Testis (tissue), 3 donors: ENCODE results near the gene TOLLIP. TPM values are rescaled to one million over a fixed set of nuclear protein-coding genes. Genes with fewer than 3 reads are reported as not detected.
"Not testable (repeated sequence)": the region's sequence is repeated elsewhere in the genome, so short reads cannot be mapped to it uniquely, and the experiment has no call there.

Source experiments
- DNase-seq: peaks from one replicate; pipeline ENCODE4 v3.0.0-alpha.2; 2019
- H3K27ac ChIP-seq, 2 donors: fragments of 200-600 bp; sonication (generic); one replicate each; pipeline ENCODE4 v1.5.1; 2019
- H3K27me3 ChIP-seq: fragments of 200-600 bp; sonication (generic); one replicate; pipeline ENCODE4 v1.5.1; 2019
- H3K36me3 ChIP-seq: fragments of 200-600 bp; sonication (generic); one replicate; pipeline ENCODE4 v1.5.1; 2017; ENCODE audit warnings: low read depth; ENCODE audit errors: missing control alignments
- H3K4me1 ChIP-seq: fragments of 200-600 bp; sonication (generic); one replicate; pipeline ENCODE4 v1.5.1; 2019
- H3K4me3 ChIP-seq, 2 donors: fragments of 200-600 bp; sonication (generic); one replicate each; pipeline ENCODE4 v1.5.1; 2017 to 2019
- H3K9me3 ChIP-seq: fragments of 200-600 bp; sonication (generic); one replicate; pipeline ENCODE4 v1.5.1; 2017
- POLR2A ChIP-seq: fragments of 450-650 bp; IDR thresholded peaks from one replicate; pipeline ENCODE4 v1.6.1; 2017; ENCODE audit warnings: antibody characterized with exemption, mild to moderate bottlenecking, moderate library complexity
- WGBS, 2 donors: methylation state at CpG; one replicate each; pipeline ENCODE4 v1.1.5; 2018; 5-methylcytosine and 5-hydroxymethylcytosine counted together
- intact Hi-C: fragments of 100-400 bp; cut with DNase I; formaldehyde crosslinking; loops from one replicate; pipeline ENCODE4 v1.15.1; 2023; ENCODE audit warnings: low total_unique reads
- polyA plus RNA-seq: library from polyadenylated mRNA; stranded (reverse); fragments of 350-450 nt; fragmentation: Illumina TruSeq; extraction: RNeasy Lipid Tissue Mini Kit (QIAGEN cat#74804); gene quantifications from one replicate; pipeline ENCODE4 v1.2.3, GENCODE V29; 2014; ENCODE audit warnings: low read depth, low replicate concordance; ENCODE audit not compliant: insufficient read depth
- total RNA-seq, 2 donors: library from RNA; depleted of rRNA; stranded (reverse); fragments of >200 nt; gene quantifications; one replicate each; pipeline ENCODE4 v1.2.3, GENCODE V29; 2016
- TF ChIP-seq, protein P1 (sequence below), 3 experiments: fragments of 450-650 bp in 2 of 3; fragments of 200-600 bp in 1 of 3; sonication (generic) in 1 of 3; IDR thresholded peaks; one replicate each; pipeline ENCODE4 v1.5.1; 2016 to 2019; ENCODE audit warnings: antibody characterized with exemption in 3 of 3, mild to moderate bottlenecking in 2 of 3, moderate library complexity in 1 of 3

TOLLIP gene
- total and polyA plus RNA-seq, 3 donors from 2014 or later, result 185 to 220 (median 197) TPM

- Histone ChIP-seq H3K4me1 (peaks cover 16% of the 10 kb centered on the region), H3K27ac (peak overlapping the region; percentile 55 to 57), H3K36me3 (no peaks in the 10 kb centered on the region), H3K9me3 (no peaks in the 10 kb centered on the region), H3K27me3 (no peaks in the 10 kb centered on the region), H3K4me3 (no peak overlapping the region)
- 66 to 67% methylated on average over 10 to 22 of the region's 22 CpGs for WGBS, 2 donors
- peak; percentile 71 for DNase-seq
- TF ChIP-seq, protein P1, sequence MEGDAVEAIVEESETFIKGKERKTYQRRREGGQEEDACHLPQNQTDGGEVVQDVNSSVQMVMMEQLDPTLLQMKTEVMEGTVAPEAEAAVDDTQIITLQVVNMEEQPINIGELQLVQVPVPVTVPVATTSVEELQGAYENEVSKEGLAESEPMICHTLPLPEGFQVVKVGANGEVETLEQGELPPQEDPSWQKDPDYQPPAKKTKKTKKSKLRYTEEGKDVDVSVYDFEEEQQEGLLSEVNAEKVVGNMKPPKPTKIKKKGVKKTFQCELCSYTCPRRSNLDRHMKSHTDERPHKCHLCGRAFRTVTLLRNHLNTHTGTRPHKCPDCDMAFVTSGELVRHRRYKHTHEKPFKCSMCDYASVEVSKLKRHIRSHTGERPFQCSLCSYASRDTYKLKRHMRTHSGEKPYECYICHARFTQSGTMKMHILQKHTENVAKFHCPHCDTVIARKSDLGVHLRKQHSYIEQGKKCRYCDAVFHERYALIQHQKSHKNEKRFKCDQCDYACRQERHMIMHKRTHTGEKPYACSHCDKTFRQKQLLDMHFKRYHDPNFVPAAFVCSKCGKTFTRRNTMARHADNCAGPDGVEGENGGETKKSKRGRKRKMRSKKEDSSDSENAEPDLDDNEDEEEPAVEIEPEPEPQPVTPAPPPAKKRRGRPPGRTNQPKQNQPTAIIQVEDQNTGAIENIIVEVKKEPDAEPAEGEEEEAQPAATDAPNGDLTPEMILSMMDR (IDR thresholded peaks at IDR 0.05), result no peak
- TF ChIP-seq POLR2A, result no peak
- intact Hi-C loops, result no loop called here
Observed at GRCh38 chr11:1350086-1350725, 40.8 kb upstream of the TOLLIP start.

DNA sequence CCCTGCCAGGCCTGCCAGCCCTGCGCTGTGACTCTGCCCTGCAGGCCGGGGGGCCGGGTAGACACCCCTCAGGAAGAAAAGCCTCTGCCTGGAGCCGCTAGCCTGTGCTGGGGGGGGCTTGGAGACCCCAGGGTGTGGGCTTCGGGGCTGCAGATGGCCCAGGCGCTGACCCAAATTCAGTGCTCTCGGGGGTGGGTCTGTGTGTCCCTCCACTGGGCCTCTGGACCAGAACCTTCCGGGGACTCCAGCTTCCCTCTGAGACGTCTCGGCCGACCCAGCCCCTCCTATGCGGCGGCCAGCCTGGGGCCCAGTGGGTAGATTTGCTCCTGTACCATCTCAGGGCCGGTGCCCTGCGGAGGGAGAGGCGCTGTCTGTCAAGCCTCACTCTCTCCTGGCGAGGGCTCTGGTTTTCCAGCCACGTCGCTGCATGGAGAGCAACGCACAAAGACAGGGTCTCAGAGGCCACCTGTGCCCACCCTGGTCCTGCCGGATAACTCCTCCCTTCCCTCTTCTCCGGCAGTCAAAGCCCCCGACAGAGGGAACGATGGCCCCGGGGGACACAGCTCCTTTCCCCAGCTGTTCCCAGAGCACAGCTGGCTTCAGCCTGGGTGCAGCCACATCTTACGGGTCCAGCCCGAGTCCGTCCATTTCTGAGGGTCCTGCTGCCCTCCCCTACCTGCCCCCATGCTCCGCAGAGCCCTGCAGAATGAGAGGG is 40.1 kb upstream of the TOLLIP start:
- H3K27ac ChIP-seq, result peak overlapping the region; percentile 55 to 57
- H3K4me1 ChIP-seq, result peaks cover 15% of the 10 kb centered on the region
- no peaks in the 10 kb centered on the region for H3K36me3 ChIP-seq
- no peaks in the 10 kb centered on the region for H3K9me3 ChIP-seq
- no peaks in the 10 kb centered on the region for H3K27me3 ChIP-seq
- DNase-seq, result no peak
- intact Hi-C loops, result no loop called here
- H3K4me3 ChIP-seq, result no peak overlapping the region
- WGBS, 2 donors, result 67 to 81% methylated on average over 13 to 29 of the region's 29 CpGs
- TF ChIP-seq POLR2A, result no peak
- TF ChIP-seq, protein P1 (IDR thresholded peaks at IDR 0.05), result no peak

GRCh38 chr11:1348796-1349326 is 39.4 kb upstream of the TOLLIP start:
- no peak overlapping the region for H3K4me3 ChIP-seq
- no peaks in the 10 kb centered on the region for H3K9me3 ChIP-seq
- intact Hi-C loops, result no loop called here
- H3K36me3 ChIP-seq, result no peaks in the 10 kb centered on the region
- H3K27ac ChIP-seq, result peak overlapping the region in 1 of 2 donors; percentile 55
- no peaks in the 10 kb centered on the region for H3K27me3 ChIP-seq
- peaks cover 15% of the 10 kb centered on the region for H3K4me1 ChIP-seq
- WGBS, 2 donors, result 71 to 78% methylated on average over 5 to 25 of the region's 25 CpGs
- DNase-seq, result no peak
- TF ChIP-seq POLR2A, result no peak
- TF ChIP-seq, protein P1 (IDR thresholded peaks at IDR 0.05), result no peak

DNA sequence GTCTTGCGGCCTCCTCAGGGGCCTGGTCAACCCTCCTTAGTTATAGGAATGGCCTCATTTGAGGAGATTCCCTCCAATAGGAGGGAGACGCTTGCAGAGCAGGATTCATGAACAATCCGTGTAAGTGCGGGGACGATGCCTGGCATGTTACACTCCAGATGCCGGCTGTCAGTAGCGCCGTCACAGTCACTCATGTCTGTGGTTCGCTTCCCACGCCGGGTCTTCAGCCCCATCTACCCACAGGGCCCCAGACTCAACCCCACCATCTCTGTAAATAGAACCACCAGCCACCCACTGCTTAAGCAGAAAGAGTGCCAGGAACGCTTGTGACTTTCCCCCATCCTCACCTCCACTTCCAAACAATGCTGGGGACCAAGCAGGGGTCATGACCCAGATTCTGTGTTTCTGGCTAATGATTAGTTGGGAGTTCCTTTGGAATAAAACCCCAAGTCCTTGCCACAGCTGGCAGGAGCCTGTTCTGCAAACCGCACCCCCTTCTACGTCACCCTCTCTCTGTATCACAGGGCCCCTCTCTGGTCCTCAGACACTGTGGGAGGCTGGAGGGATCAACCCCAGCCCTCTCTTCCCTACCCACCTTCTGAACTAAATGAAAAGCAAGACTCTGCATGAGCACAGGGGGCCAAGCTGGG is 38.8 kb upstream of the TOLLIP start:
- Histone ChIP-seq H3K4me3 (no peak overlapping the region), H3K27me3 (no peaks in the 10 kb centered on the region), H3K36me3 (no peaks in the 10 kb centered on the region), H3K4me1 (peaks cover 15% of the 10 kb centered on the region), H3K27ac (no peak overlapping the region), H3K9me3 (no peaks in the 10 kb centered on the region)
- DNase-seq, result no peak
- WGBS, 2 donors, result 91 to 95% methylated on average over 13 to 14 of the region's 14 CpGs
- TF ChIP-seq, protein P1 (IDR thresholded peaks at IDR 0.05), result no peak
- no peak for TF ChIP-seq POLR2A
- intact Hi-C loops, result no loop called here

DNA sequence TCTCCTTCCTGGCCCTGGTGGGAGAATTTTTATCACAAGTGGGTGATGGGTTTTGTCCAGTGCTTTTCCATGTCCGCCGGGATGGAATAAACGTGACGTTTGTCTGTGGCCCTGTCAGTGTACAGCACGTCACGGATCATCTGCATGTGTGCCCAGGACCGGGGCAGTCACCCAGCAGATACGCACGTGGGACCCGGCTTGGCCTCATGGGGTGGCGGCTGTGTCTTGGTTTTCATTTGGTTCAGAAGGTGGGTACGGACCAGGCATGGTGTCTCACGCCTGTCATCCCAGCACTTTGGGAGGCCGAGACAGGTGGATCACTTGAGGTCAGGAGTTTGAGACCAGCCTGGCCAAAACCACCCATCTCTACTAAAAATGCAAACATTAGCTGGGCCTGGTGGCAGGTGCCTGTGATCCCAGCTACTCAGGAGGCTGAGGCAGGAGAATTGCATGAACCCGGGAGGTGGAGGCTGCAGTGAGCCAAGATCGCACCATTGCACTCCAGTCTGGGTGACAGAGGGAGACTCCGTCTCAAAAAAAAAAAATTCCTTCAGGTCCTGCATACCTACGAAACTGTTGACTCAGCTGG is 38.1 kb upstream of the TOLLIP start:
- intact Hi-C loops, H3K9me3 ChIP-seq, H3K27ac ChIP-seq, H3K4me3 ChIP-seq, DNase-seq, H3K36me3 ChIP-seq, H3K27me3 ChIP-seq: not testable (repeated sequence)
- peaks cover 15% of the 10 kb centered on the region for H3K4me1 ChIP-seq
- WGBS, 2 donors, result 95 to 96% methylated on average over 15 to 18 of the region's 18 CpGs
